ENCODE measurements around the gene MPPED1. TPM values are rescaled to one million over a fixed set of nuclear protein-coding genes. Genes with fewer than 3 reads are reported as not detected.

The MPPED1 gene
- polyA plus RNA-seq, 1 of the 3 experiments (the other 2 are of a cell fraction) = 0.03 TPM

GRCh38 chr22:43423046-43423445 lies 11.2 kb downstream of the MPPED1 start:
- Histone ChIP-seq H3K27me3 (ENCODE audit: insufficient read depth) (no peaks in the 10 kb centered on the region), H3K9ac (no peak overlapping the region), H2AFZ (ENCODE audit: low read depth) (no peak overlapping the region), H3F3A (replicated peaks; ENCODE audit: insufficient read depth) (no peaks in the 10 kb centered on the region), H3K9me3 (no peaks in the 10 kb centered on the region), H3K79me2 (ENCODE audit: insufficient read depth) (no peaks in the 10 kb centered on the region), H3K27ac (ENCODE audit: low read depth in 2 of 2, low read length in 1 of 2) (no peak overlapping the region), H3K4me3 (ENCODE audit: low read depth in 2 of 2, low read length in 1 of 2) (no peak overlapping the region), H3K4me1 (ENCODE audit: control insufficient read depth in 1 of 2, insufficient read depth in 2 of 2, low read depth in 1 of 2, low read length in 1 of 2) (no peaks in the 10 kb centered on the region), H4K20me1 (ENCODE audit: insufficient read depth) (no peaks in the 10 kb centered on the region), H3K36me3 (replicated peaks in 1 of 2; ENCODE audit: control insufficient read depth in 1 of 2, insufficient read depth in 2 of 2, low read length in 1 of 2) (no peaks in the 10 kb centered on the region), H3K9me2 (no peaks in the 10 kb centered on the region), H3K4me2 (no peak overlapping the region)
- DNase-seq = no peak
- no CpG with 5 or more reads among the region's 11 CpGs for WGBS (ENCODE audit: low lambda C conversion rate)
- TF ChIP-seq USF1 (IDR thresholded peaks at IDR 0.05; ENCODE audit: borderline replicate concordance, low read depth) (no peak), TEAD4 (IDR thresholded peaks at IDR 0.05; ENCODE audit: borderline replicate concordance, insufficient read depth) (no peak), GATA2 (CRISPR knock-in tag; IDR thresholded peaks at IDR 0.05) (no peak), NFIC (IDR thresholded peaks at IDR 0.05; ENCODE audit: borderline replicate concordance) (no peak), ELF1 (IDR thresholded peaks at IDR 0.05) (no peak), SMC3 (IDR thresholded peaks at IDR 0.05; ENCODE audit: low read depth, low read length) (no peak), FOXM1 (IDR thresholded peaks at IDR 0.05; ENCODE audit: low read depth) (no peak), CHD2 (IDR thresholded peaks at IDR 0.05; ENCODE audit: low read length, partially characterized antibody) (no peak), RAD21 (IDR thresholded peaks at IDR 0.05; ENCODE audit: low read length) (no peak), MXI1 (IDR thresholded peaks at IDR 0.05; ENCODE audit: low read depth, low read length) (no peak), TCF12 (IDR thresholded peaks at IDR 0.05) (no peak), GABPA (IDR thresholded peaks at IDR 0.05; ENCODE audit: low read depth) (no peak), YY1 (IDR thresholded peaks at IDR 0.05; ENCODE audit: low read depth) (no peak), SIN3A (IDR thresholded peaks at IDR 0.05; ENCODE audit: borderline replicate concordance, low read depth, low read length) (no peak), JUND (IDR thresholded peaks at IDR 0.05) (no peak), RXRA (IDR thresholded peaks at IDR 0.05; ENCODE audit: borderline replicate concordance, low read depth) (no peak), CTCF (IDR thresholded peaks at IDR 0.05) (no peak)
- TF ChIP-seq, protein P1, sequence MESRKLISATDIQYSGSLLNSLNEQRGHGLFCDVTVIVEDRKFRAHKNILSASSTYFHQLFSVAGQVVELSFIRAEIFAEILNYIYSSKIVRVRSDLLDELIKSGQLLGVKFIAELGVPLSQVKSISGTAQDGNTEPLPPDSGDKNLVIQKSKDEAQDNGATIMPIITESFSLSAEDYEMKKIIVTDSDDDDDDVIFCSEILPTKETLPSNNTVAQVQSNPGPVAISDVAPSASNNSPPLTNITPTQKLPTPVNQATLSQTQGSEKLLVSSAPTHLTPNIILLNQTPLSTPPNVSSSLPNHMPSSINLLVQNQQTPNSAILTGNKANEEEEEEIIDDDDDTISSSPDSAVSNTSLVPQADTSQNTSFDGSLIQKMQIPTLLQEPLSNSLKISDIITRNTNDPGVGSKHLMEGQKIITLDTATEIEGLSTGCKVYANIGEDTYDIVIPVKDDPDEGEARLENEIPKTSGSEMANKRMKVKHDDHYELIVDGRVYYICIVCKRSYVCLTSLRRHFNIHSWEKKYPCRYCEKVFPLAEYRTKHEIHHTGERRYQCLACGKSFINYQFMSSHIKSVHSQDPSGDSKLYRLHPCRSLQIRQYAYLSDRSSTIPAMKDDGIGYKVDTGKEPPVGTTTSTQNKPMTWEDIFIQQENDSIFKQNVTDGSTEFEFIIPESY (IDR thresholded peaks at IDR 0.05; ENCODE audit: borderline replicate concordance, low read depth) = no peak
- TF ChIP-seq, protein P2, sequence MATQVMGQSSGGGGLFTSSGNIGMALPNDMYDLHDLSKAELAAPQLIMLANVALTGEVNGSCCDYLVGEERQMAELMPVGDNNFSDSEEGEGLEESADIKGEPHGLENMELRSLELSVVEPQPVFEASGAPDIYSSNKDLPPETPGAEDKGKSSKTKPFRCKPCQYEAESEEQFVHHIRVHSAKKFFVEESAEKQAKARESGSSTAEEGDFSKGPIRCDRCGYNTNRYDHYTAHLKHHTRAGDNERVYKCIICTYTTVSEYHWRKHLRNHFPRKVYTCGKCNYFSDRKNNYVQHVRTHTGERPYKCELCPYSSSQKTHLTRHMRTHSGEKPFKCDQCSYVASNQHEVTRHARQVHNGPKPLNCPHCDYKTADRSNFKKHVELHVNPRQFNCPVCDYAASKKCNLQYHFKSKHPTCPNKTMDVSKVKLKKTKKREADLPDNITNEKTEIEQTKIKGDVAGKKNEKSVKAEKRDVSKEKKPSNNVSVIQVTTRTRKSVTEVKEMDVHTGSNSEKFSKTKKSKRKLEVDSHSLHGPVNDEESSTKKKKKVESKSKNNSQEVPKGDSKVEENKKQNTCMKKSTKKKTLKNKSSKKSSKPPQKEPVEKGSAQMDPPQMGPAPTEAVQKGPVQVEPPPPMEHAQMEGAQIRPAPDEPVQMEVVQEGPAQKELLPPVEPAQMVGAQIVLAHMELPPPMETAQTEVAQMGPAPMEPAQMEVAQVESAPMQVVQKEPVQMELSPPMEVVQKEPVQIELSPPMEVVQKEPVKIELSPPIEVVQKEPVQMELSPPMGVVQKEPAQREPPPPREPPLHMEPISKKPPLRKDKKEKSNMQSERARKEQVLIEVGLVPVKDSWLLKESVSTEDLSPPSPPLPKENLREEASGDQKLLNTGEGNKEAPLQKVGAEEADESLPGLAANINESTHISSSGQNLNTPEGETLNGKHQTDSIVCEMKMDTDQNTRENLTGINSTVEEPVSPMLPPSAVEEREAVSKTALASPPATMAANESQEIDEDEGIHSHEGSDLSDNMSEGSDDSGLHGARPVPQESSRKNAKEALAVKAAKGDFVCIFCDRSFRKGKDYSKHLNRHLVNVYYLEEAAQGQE (IDR thresholded peaks at IDR 0.05; ENCODE audit: low read depth, low read length) = no peak
- ChIA-PET CTCF (no interaction called here), POLR2A (no interaction called here)
